Measurements from ENCODE around the gene C9orf57. TPM values are rescaled to one million over a fixed set of nuclear protein-coding genes. Genes with fewer than 3 reads are reported as not detected.
"Not testable (repeated sequence)": the region's sequence is repeated elsewhere in the genome, so short reads cannot be mapped to it uniquely, and the experiment has no call there.

The C9orf57 gene
- polyA plus RNA-seq, 3 donors: not detected

GRCh38 chr9:72037571-72037970 lies 22.8 kb downstream of the C9orf57 start:
- 51 to 64% (median 54%) methylated on average over 4 of the region's 4 CpGs for WGBS, 3 donors

GRCh38 chr9:72030767-72031166 lies 29.6 kb downstream of the C9orf57 start:
- 75 to 91% (median 90%) methylated on average over 2 of the region's 2 CpGs for WGBS, 3 donors
- H3K27ac ChIP-seq (ENCODE audit: low read depth, low read length): no peak overlapping the region

More at GRCh38 chr9:72037571-72037970, 22.8 kb downstream of the C9orf57 start:
- no peak overlapping the region for H3K27ac ChIP-seq (ENCODE audit: low read depth, low read length)

- WGBS, 3 donors: 88 to 94% (median 93%) methylated on average over 1 of the region's 1 CpG
- no peak overlapping the region for H3K27ac ChIP-seq (ENCODE audit: low read depth, low read length)
Observed at GRCh38 chr9:72029986-72030385, 30.4 kb downstream of the C9orf57 start.

GRCh38 chr9:72025906-72026305 lies 34.5 kb downstream of the C9orf57 start:
- H3K27ac ChIP-seq (ENCODE audit: low read depth, low read length): no peak overlapping the region
- 62 to 66% (median 63%) methylated on average over 3 of the region's 3 CpGs for WGBS, 3 donors

- no peak overlapping the region for H3K27ac ChIP-seq (ENCODE audit: low read depth, low read length)
- WGBS, 3 donors: 80 to 96% (median 85%) methylated on average over 4 of the region's 4 CpGs
Observed at GRCh38 chr9:72023596-72023995, 36.8 kb downstream of the C9orf57 start.

GRCh38 chr9:72022841-72023240 lies 37.6 kb downstream of the C9orf57 start:
- H3K27ac ChIP-seq (ENCODE audit: low read depth, low read length): no peak overlapping the region
- WGBS, 3 donors: 63 to 90% (median 71%) methylated on average over 3 of the region's 3 CpGs

- no peak overlapping the region for H3K27ac ChIP-seq (ENCODE audit: low read depth, low read length)
- WGBS, 3 donors: 0 to 35% (median 21%) methylated on average over 1 of the region's 1 CpG
Observed at GRCh38 chr9:72013292-72013760, 47.1 kb downstream of the C9orf57 start.

GRCh38 chr9:72012646-72013045 lies 47.8 kb downstream of the C9orf57 start:
- no peak overlapping the region for H3K27ac ChIP-seq (ENCODE audit: low read depth, low read length)
- WGBS, 3 donors: 69 to 89% (median 86%) methylated on average over 4 of the region's 4 CpGs

GRCh38 chr9:72007726-72008125 lies 52.7 kb downstream of the C9orf57 start:
- WGBS, 3 donors: 88 to 95% (median 91%) methylated on average over 12 to 20 of the region's 20 CpGs

GRCh38 chr9:72006501-72006900 lies 53.9 kb downstream of the C9orf57 start:
- H3K27ac ChIP-seq (ENCODE audit: low read depth, low read length): no peak overlapping the region
- 72 to 76% (median 74%) methylated on average over 5 of the region's 5 CpGs for WGBS, 3 donors

More at GRCh38 chr9:72007726-72008125, 52.7 kb downstream of the C9orf57 start:
- H3K27ac ChIP-seq (ENCODE audit: low read depth, low read length): not testable (repeated sequence)

- no peak overlapping the region for H3K27ac ChIP-seq (ENCODE audit: low read depth, low read length)
Observed at GRCh38 chr9:72005451-72005850, 55.0 kb downstream of the C9orf57 start.

Other genes with a start within 250 kb of the C9orf57 start
- gene ABHD17B, start 149.4 kb downstream of the C9orf57 start, polyA plus RNA-seq: 1 to 10 TPM; 3.9 to 9.7 (median 7.6) TPM
- 10 to 100 TPM in 1 of 3 donors, 1 to 10 TPM in 2; 8.0 to 15.6 (median 8.9) TPM for gene C9orf85, start 149.0 kb downstream of the C9orf57 start, polyA plus RNA-seq
- under 1 TPM; 0.04 to 0.81 (median 0.11) TPM for gene GDA, start 88.8 kb upstream of the C9orf57 start, polyA plus RNA-seq